Liver (tissue), 3 donors: ENCODE results near the gene CREB5.

Source experiments
- EGR1 ChIP-seq, 2 donors: IDR thresholded peaks; 2 replicates each; pipeline ENCODE4 v1.6.1; 2016 to 2018; ENCODE audit warnings: antibody characterized with exemption in 2 of 2, low read depth in 2 of 2
- FOXA1 ChIP-seq: IDR thresholded peaks from 2 replicates; pipeline ENCODE4 v1.6.1; 2016; ENCODE audit warnings: antibody characterized with exemption
- GABPA ChIP-seq, 2 donors: IDR thresholded peaks in 1 of 2; conservative IDR thresholded peaks in 1 of 2; 2 replicates each; pipeline ENCODE4 v1.6.1; 2016; ENCODE audit warnings: antibody characterized with exemption in 2 of 2, mild to moderate bottlenecking in 1 of 2, moderate library complexity in 1 of 2
- JUND ChIP-seq, 2 donors: IDR thresholded peaks; 2 replicates each; pipeline ENCODE4 v1.6.1; 2016; ENCODE audit warnings: antibody characterized with exemption in 2 of 2
- MAX ChIP-seq: IDR thresholded peaks from 2 replicates; pipeline ENCODE4 v1.6.1; 2016; ENCODE audit warnings: antibody characterized with exemption
- RAD21 ChIP-seq, 2 donors: IDR thresholded peaks; 2 replicates each; pipeline ENCODE4 v1.6.1; 2016; ENCODE audit warnings: antibody characterized with exemption in 2 of 2, mild to moderate bottlenecking in 2 of 2
- RXRA ChIP-seq, 2 donors: IDR thresholded peaks; 2 replicates each; pipeline ENCODE4 v1.6.1; 2017 to 2018; ENCODE audit warnings: antibody characterized with exemption in 2 of 2, mild to moderate bottlenecking in 1 of 2
- SP1 ChIP-seq: IDR thresholded peaks from 2 replicates; pipeline ENCODE4 v1.6.1; 2018; ENCODE audit warnings: antibody characterized with exemption, mild to moderate bottlenecking
- TAF1 ChIP-seq: conservative IDR thresholded peaks from 2 replicates; pipeline ENCODE4 v1.6.1; 2016; ENCODE audit warnings: antibody characterized with exemption, mild to moderate bottlenecking
- YY1 ChIP-seq: IDR thresholded peaks from 2 replicates; pipeline ENCODE4 v1.6.1; 2016; ENCODE audit warnings: antibody characterized with exemption, mild to moderate bottlenecking
- TF ChIP-seq, protein P1 (sequence below): fragments of 150-350 bp; IDR thresholded peaks from 2 replicates; pipeline ENCODE4 v1.5.1; 2017; ENCODE audit warnings: improper control_type of control experiment, low read depth, low read length; ENCODE audit not compliant: missing input control
- TF ChIP-seq, protein P2 (sequence below): IDR thresholded peaks from 2 replicates; pipeline ENCODE4 v1.6.1; 2016; ENCODE audit warnings: antibody characterized with exemption, mild to moderate bottlenecking
- TF ChIP-seq, protein P3 (sequence below): IDR thresholded peaks from 2 replicates; pipeline ENCODE4 v1.6.1; 2016; ENCODE audit warnings: antibody characterized with exemption
- donor health status: healthy.
- donor health status: healthy.

GRCh38 chr7:28446131-28446530 is 33.8 kb downstream of the CREB5 start:
- TF ChIP-seq, protein P1, sequence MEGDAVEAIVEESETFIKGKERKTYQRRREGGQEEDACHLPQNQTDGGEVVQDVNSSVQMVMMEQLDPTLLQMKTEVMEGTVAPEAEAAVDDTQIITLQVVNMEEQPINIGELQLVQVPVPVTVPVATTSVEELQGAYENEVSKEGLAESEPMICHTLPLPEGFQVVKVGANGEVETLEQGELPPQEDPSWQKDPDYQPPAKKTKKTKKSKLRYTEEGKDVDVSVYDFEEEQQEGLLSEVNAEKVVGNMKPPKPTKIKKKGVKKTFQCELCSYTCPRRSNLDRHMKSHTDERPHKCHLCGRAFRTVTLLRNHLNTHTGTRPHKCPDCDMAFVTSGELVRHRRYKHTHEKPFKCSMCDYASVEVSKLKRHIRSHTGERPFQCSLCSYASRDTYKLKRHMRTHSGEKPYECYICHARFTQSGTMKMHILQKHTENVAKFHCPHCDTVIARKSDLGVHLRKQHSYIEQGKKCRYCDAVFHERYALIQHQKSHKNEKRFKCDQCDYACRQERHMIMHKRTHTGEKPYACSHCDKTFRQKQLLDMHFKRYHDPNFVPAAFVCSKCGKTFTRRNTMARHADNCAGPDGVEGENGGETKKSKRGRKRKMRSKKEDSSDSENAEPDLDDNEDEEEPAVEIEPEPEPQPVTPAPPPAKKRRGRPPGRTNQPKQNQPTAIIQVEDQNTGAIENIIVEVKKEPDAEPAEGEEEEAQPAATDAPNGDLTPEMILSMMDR = no peak
- TF ChIP-seq RAD21 (IDR thresholded peaks at IDR 0.05) (no peak), RXRA (IDR thresholded peaks at IDR 0.05) (no peak), YY1 (no peak), MAX (no peak), JUND (IDR thresholded peaks at IDR 0.05) (no peak), EGR1 (IDR thresholded peaks at IDR 0.05; ENCODE audit: low read depth in 2 of 2) (no peak), FOXA1 (no peak), SP1 (no peak), GABPA (IDR thresholded peaks at IDR 0.05 in 1 of 2, conservative IDR thresholded peaks at IDR 0.05 in 1 of 2) (no peak), TAF1 (no peak)
- TF ChIP-seq, protein P2, sequence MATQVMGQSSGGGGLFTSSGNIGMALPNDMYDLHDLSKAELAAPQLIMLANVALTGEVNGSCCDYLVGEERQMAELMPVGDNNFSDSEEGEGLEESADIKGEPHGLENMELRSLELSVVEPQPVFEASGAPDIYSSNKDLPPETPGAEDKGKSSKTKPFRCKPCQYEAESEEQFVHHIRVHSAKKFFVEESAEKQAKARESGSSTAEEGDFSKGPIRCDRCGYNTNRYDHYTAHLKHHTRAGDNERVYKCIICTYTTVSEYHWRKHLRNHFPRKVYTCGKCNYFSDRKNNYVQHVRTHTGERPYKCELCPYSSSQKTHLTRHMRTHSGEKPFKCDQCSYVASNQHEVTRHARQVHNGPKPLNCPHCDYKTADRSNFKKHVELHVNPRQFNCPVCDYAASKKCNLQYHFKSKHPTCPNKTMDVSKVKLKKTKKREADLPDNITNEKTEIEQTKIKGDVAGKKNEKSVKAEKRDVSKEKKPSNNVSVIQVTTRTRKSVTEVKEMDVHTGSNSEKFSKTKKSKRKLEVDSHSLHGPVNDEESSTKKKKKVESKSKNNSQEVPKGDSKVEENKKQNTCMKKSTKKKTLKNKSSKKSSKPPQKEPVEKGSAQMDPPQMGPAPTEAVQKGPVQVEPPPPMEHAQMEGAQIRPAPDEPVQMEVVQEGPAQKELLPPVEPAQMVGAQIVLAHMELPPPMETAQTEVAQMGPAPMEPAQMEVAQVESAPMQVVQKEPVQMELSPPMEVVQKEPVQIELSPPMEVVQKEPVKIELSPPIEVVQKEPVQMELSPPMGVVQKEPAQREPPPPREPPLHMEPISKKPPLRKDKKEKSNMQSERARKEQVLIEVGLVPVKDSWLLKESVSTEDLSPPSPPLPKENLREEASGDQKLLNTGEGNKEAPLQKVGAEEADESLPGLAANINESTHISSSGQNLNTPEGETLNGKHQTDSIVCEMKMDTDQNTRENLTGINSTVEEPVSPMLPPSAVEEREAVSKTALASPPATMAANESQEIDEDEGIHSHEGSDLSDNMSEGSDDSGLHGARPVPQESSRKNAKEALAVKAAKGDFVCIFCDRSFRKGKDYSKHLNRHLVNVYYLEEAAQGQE = no peak
- TF ChIP-seq, protein P3, sequence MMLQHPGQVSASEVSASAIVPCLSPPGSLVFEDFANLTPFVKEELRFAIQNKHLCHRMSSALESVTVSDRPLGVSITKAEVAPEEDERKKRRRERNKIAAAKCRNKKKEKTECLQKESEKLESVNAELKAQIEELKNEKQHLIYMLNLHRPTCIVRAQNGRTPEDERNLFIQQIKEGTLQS = no peak
